HG03097 (cell line): ENCODE data around the gene PTPRN2.

ENCODE experiments used
- ATAC-seq: cut with Tn5 transposase; IDR thresholded peaks from one replicate; pipeline ENCODE4 v1.9.1; 2021; ENCODE audit not compliant: unreplicated experiment, low FRiP score

PTPRN2 gene

GRCh38 chr7:157549612-157550299 lies 1037.9 kb downstream of the PTPRN2 start:
- ATAC-seq, result no peak

DNA sequence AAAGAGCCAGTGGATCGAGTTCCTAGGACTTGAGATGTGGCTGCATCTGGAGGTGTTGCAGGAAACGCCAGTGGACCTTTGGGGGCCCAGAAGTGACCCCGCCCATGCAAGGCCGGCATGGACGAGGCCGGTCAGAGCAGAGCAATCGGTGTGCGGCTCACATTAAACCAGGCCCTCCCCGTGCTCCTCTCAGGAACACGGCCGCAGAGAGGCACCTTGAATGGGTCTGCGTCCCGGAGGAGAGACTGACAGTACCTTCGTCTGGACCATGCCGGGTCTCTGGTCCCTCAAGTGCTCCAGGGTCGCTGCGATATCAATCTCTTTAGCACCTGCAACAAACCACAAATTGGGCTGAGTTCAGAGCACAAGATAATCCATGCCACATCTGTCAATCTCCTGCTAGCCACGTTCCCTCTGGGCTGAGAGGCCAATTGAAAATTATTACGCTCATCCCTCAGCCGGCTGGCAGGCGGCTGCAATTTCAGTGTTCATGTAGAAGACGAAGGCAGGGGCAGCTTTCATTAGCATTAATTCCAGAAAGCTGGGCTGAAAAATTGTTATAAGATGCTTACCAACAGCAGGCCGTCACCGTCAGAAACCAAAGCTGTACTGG lies 1038.8 kb downstream of the PTPRN2 start:
- no peak for ATAC-seq

GRCh38 chr7:157547611-157548010 lies 1040.0 kb downstream of the PTPRN2 start:
- ATAC-seq, result no peak

- no peak for ATAC-seq
These were observed 1040.5 kb downstream of the PTPRN2 start for GRCh38 chr7:157547102-157547501.

- no peak for ATAC-seq
These were observed 1042.0 kb downstream of the PTPRN2 start for GRCh38 chr7:157545681-157546060.

GRCh38 chr7:157544980-157545680 lies 1042.5 kb downstream of the PTPRN2 start:
- ATAC-seq, result no peak

- no peak for ATAC-seq
These were observed 1043.4 kb downstream of the PTPRN2 start for GRCh38 chr7:157544226-157544625.

DNA sequence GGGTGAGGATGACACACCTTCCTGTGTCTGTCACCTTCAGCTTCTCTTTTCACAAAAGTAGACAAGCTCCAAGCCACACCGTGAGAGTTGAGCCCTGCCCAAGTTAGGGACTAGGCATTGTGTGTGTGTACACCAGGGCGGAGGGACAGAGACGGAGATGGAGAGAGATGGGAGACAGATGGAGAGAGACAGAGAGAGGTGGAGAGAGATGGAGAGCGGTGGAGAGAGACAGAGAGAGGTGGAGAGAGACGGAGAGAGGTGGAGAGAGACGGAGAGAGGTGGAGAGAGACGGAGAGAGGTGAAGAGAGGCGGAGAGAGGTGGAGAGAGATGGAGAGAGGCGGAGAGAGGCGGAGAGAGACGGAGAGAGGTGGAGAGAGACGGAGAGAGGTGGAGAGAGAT lies 1043.8 kb downstream of the PTPRN2 start:
- ATAC-seq, result no peak

GRCh38 chr7:157543276-157543675 lies 1044.3 kb downstream of the PTPRN2 start:
- ATAC-seq, result no peak

- no peak for ATAC-seq
These were observed 1045.3 kb downstream of the PTPRN2 start for GRCh38 chr7:157542068-157543021.

- no peak for ATAC-seq
These were observed 1046.1 kb downstream of the PTPRN2 start for GRCh38 chr7:157541295-157542067.

DNA sequence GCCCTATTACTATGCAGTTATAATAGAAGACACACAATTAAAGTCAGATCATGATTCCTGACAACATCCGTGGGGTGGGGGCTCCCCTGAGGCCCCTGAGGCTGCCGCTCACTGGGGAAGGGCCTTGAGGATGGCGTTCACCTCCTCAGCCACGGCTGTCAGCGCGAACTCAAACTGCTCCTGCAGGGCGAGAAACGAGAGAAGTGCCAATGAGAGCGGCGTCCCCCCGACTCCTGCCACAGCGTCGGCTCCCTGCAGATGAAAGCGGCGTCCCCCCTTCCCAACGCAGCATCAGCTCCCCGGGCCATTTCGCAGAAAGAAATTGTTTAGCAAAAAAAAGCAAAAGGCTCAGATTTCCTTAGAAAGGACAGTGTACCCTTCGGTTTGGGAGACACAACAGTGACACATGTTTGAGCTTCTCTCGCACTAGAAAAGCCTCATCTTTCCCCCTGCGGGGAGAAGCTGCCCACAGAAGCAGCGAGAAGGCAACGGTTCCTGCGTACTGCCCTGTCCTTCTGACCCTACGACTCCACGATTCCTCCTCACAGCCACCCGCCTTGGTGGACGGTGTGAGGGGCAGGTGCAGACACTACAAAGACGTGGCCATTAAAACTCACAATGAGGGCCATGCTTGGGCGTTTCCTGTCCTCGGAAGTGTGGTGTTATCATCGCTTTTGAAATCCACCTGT lies 1046.9 kb downstream of the PTPRN2 start:
- ATAC-seq, result no peak

DNA sequence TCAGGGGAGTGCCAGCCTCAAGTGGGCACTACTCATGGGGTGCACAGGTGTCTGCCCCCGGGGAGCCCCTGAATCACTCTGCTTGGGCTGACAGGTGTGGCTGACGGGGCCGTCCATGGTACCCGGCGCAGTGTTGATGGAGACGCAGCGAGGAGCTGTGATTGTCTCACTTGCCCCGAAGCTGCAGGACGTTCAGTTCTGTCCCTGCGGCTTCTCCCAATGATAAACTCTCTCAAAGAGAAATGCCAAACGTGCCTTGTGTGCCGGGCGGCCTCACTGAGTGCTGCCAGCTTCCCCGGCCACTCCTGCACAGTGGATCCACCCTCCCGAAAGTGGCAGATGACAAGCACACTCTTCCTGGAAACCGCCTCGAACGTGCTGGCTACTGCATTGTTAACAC lies 1047.6 kb downstream of the PTPRN2 start:
- no peak for ATAC-seq

DNA sequence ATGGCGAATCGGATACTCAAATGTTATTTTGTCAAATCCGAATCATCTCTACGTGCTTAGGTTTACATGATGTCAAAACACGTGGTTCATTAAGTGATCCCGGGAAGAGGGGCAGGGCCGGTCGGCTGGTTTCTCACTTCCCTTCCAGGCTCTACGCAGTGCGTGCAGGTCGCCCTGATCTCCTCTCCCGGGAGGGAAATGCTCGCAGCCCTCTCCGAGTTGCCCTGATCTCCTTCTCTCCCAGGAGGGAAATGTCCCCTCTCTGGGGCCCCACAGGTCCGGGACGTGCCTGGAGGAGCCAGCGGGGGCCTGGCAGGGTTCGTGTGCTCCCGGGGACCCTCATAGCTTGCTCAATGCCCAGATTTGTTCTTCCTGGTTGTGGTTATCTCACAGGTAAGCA lies 1048.1 kb downstream of the PTPRN2 start:
- no peak for ATAC-seq

DNA sequence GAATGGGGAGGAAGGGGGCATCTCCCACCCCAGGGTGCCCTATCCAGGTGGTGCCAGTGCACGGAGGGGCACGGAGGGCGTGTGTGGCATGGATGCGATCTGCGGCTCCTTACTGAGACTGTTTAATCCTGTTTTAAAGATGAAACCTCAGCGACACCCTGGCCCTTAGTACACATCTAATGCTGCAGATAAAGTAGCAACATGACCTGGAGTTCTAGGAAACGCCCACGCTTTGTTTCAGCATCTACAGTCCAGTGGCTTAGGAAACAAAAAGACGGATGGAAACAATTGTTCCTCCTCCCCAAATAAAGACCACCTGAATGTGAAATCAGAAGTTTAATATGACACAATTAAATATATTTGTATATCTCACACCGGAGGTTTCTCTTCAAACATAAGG lies 1048.9 kb downstream of the PTPRN2 start:
- ATAC-seq, result no peak

DNA sequence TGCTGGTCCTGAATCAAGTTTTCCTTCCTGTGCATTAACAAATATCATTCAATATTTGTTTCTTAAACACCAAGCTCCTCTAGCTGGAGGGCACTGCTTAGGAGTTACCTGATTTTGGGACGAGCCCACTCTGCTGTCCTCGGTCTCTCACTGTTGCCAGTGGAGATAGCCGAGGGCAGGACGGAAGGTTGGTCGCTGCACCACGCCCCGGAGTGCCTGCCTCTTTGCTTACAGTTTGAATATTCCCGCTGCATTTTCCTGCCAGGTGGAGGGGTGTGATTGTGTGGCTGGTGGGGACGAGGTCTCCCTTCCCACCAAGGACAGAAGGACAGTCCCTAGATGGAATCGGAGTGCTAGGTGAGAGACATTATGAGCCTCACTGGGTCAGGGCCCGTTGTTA lies 1049.3 kb downstream of the PTPRN2 start:
- no peak for ATAC-seq

- ATAC-seq, result no peak
These were observed 1050.6 kb downstream of the PTPRN2 start for GRCh38 chr7:157537056-157537455.

GRCh38 chr7:157532068-157532467 lies 1055.6 kb downstream of the PTPRN2 start:
- ATAC-seq, result no peak

GRCh38 chr7:157529768-157530560 lies 1057.7 kb downstream of the PTPRN2 start:
- ATAC-seq, result no peak
